ENCODE measurements around the gene ULK4.
"Not testable (repeated sequence)": the region's sequence is repeated elsewhere in the genome, so short reads cannot be mapped to it uniquely, and the experiment has no call there.

Gene ULK4
- long read RNA-seq, donor 1, partial matches to known transcripts, result 0 of 2 reads
- long read RNA-seq, donor 1, other reads (novel, unspliced or antisense), result 0 of 2 reads
- long read RNA-seq, donor 2, partial matches to known transcripts, result 0 of 1 reads
- long read RNA-seq, donor 2, other reads (novel, unspliced or antisense), result 0 of 1 reads
- long read RNA-seq, donor 3, result 0 reads
- long read RNA-seq, donor 4, result 0 reads
- long read RNA-seq, donor 5, result 0 reads
- long read RNA-seq, donor 6, result 0 reads
- long read RNA-seq, donor 7, result 0 reads
- long read RNA-seq, donor 8, result 0 reads

- peak; percentile 93 for DNase-seq
These were observed at the start of gene ULK4 for GRCh38 chr3:41961751-41962679. Gene ULK4, minus strand, starts transcription at chr3:41962103. Its CDS starts 7,344 bp downstream, at chr3:41954759.

- DNase-seq, result no peak
These were observed 48.6 kb upstream of the ULK4 start for GRCh38 chr3:42010530-42010929.

DNA sequence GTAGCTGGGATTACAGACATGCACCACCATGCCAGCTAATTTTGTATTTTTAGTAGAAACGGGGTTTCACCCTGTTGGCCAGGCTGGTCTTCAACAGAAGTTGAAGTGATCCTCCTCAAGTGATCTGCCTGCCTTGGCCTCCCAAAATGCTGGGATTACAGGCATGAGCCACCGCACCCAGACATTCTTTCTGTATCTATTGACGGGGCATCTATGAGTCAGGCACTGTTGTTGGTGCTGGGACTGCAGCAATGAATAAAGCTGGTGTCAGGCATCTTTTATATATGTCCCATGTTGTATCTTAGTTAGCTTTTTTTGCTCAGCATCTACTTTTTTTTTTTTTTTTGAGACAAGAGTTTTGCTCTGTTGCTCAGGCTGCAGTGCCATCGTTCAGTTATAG lies 47.6 kb upstream of the ULK4 start:
- no peak for DNase-seq

- no peak for DNase-seq
These were observed 45.9 kb upstream of the ULK4 start for GRCh38 chr3:42007785-42008184.

DNA sequence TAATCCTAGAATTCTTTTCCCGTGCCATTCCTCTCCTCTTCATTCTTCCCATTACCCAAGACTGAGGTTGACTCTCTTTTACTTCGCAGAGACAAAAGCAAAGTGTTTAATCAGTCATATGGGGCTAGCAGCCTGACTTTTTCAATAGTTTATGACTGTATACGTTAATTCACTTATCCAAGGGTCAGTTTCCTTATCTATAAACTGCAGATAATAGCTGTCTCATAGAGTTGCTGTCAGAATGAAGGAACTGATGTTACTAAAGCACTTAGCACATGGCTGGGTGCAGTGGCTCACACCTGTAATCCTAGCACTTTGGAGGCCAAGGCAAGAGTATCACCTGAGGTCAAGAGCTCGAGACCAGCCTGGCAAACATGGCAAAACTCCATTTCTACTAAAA lies 43.5 kb upstream of the ULK4 start:
- DNase-seq, result no peak

DNA sequence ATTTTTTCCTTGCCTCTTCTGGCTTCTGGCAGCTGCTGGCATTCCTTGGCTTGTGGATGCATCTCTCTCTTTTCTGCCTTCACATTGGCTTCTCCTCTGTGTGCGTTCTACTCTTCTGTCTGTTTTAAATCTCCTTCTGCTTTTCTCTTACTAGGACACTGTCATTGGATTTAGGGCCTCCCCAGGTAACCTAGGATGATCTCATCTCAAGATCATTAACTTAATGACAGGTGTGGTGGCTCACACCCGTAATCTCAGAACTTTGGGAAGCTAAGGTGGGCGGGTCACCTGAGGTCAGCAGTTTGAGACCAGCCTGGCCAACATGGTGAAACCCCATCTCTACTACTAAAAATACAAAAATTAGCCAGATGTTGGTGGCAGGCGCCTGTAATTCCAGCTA lies 40.9 kb upstream of the ULK4 start:
- DNase-seq, result no peak

GRCh38 chr3:42001777-42002176 lies 39.9 kb upstream of the ULK4 start:
- no peak for DNase-seq

DNA sequence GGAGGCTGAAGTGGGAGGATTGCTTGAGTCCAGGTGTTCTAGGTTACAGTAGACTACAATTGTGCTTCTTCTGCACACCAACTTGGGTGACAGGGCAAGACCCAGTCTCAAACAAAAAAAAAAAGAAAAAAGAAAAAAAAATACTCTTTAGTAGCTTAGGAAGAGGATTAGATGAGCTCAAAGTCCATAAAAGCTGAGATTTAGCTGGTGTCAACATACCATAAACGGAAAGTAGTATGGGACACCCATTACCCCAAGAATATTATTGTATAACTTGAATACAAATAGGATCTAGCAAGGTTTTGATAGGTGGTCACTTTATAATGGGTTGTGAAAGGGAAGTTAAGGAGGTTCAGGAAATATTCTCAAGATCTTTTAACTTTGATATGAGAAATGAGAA lies 38.0 kb upstream of the ULK4 start:
- DNase-seq, result no peak

DNA sequence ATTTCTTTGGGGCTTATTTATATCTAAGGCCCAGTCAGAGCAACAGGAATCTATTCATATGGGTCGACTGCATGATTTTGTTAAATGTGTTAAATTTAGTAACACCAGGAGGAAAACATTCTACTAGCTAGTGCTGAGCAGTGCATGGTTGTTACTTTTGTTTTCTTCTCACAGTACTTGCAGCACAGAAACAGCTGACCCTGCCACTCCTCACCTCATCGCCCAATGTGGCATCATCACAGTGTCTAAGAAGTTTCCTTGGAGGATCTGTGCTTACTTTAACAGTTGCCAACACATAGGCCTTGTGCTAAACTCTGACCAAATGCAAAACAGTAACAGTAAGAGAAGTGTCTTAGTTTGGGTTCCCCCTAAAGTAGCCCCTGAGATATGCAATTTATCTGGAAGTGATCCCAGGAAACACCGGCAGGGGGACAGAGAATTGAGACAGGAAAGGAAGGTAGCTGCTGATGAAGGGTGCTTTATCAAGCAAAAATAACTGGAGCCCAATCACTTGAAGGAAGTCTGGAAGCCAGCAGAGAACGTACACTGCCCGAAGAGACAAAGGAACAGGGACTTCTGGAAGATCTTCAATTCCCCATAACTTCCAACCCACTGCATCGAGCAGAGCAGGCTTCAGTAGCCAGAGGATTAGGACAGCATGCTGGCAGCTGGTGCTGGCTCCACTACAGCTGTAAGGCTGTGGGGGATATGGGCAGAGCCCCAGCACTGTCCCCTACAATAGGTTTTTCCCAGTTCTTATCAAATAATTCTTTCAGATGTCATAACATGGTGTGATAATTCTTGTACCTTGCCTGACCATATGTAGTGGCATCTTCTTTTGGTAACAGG lies 36.0 kb upstream of the ULK4 start:
- no peak for DNase-seq

GRCh38 chr3:41991437-41991836 lies 29.5 kb upstream of the ULK4 start:
- DNase-seq, result no peak

DNA sequence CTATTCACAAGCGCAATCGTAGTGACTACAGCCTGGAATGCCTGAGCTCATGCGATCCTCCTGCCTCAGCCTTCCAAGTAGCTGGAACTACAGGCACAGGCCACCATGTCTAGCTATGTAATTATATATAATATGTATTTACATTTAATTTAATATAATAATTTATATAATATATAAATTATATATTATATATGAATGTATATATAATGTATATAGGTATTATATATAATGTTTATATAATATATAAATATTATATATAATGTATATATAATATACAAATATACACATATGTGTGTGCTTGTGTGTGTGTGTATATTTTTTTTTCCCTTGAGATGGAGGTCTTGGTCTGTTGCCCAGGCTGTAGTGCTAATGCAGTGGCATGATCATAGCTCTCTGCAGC lies 27.6 kb upstream of the ULK4 start:
- DNase-seq, result no peak

DNA sequence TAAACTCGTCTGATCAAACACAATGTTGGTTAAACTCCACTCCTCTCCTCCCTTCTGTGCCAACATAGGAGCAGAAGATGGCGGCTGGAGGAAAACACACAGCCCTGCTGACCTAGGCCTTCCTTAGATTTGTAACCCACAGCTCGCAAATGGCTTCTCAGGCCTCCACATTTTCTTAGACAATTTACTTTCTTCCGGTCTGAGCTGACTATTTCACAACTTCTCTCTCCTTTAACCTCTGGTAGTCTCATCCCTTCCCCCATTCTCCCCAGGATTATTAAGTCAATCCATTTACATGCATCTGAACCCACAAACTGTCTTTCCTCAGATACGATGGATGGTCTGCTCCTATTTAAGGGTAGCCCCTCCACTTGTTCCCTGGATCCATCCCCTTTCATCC lies 25.7 kb upstream of the ULK4 start:
- no peak for DNase-seq

DNA sequence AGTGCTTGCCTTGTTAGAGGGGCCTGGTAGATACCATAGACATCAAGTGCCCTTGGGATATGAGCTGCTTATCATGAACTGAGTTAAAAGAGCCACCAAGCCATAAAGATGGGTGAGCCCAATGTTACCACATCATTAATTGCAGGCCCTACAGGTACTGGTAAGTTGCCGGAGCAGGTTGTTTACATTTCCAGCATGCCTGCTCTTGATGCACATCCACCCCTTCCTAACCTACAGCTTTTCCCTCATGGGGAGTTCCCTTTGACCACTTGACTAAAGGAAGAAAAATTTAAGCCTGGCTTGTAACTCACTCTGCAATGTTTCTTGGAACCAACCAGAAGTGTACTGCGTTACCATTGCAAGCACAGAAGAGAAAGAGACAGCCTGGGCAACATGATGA lies 24.7 kb upstream of the ULK4 start:
- no peak for DNase-seq

GRCh38 chr3:41985018-41985417 lies 23.1 kb upstream of the ULK4 start:
- no peak for DNase-seq

GRCh38 chr3:41983091-41983490 lies 21.2 kb upstream of the ULK4 start:
- DNase-seq, result not testable (repeated sequence)

DNA sequence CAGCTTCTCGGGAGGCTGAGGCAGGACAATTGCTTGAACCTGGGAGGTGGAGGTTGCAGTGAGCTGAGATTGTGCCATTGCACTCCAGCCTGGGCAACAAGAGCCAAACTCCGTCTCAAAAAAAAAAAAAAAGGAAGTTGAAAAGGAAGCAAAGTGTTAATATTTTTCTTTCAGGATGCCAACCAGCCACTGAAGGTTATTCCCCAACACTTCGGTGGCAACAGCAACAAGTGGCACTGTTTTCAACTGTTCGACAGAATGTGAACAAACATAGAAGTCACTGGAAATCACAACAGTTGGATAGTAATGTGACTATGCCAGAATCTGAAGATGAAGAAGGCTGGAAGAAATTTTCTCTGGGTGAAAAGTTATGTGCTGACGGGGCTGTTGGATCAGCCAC lies 15.5 kb upstream of the ULK4 start:
- DNase-seq, result not testable (repeated sequence)

- no peak for DNase-seq
These were observed 13.7 kb upstream of the ULK4 start for GRCh38 chr3:41975416-41976103.

DNA sequence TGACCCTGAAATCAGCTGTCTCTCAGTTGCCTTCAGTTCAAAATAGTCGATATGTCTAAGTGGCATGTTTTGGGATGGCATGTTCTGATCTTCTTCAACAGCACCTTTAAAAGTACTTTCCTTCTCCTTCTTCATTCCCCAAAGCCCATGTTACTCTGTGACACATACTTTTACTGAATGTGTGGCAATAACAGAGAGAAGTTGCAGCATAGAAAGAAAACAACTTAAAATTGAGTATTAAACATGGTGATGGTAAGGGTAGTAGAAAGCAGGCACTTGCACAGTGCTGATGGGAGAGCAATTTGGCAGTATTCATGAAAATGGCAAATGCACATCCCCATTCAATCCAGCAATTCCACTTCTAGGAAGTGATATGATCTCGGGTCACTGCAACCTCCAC lies 12.3 kb upstream of the ULK4 start:
- DNase-seq, result no peak

DNA sequence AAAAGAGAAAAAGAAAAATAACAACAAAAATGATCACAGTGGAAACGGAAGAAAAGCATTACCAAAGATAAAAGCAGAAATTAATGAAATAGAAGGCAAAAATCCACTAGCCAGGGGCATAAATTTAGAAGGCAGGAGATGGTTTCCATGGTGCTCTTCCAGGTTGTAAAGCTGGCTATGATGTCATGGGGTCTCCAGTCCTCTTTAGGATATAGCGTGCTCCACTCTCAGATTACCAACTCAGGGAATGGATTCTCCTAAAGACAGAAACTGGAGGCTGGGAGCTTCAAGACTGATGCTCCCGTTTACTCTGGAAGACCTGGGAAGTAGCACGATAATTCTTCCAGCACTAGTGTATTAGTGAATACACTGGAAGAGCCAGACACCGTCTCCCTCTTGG lies 10.9 kb upstream of the ULK4 start:
- no peak for DNase-seq

DNA sequence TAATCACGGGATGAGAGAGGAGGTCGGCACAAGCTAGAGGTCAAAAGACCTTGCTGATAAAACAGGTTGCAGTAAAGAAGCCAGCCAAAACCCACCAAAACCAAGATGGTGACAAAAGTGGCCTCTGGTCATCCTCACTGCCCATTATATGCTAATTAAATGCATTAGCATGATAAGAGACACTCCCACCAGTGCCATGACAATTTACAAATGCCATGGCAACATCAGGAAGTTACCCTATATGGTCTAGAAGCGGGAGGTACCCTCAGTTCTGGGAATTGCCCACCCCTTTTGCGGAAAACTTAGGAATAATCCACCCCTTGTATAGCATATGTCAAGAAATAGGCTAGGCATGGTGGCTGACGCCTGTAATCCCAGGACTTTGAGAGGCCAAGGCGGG lies 4.3 kb upstream of the ULK4 start:
- no peak for DNase-seq

- DNase-seq, result no peak
These were observed 1.9 kb upstream of the ULK4 start for GRCh38 chr3:41963823-41964222.
